ENCODE measurements around the gene SLC24A3.

DNA sequence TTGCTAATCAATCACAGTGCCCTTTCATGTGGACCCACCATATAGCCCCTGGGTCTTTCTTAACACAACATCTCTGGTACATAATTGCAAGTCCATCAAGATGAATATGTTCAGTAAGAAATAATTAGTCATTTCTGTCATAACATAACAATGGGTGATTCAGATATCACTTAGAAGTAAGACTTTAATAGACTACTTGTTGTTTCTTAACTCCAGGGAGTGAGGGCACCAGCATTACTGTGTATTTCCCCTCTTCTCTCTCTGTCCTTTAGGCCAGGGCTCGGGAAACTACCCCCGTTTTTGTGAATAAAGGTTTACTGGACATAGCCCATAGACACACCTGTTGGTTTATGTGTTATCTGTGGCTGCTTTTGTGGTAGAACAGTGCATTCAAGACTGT is 123.5 kb downstream of the SLC24A3 start:
- TF ChIP-seq EZH2 (IDR thresholded peaks at IDR 0.05; ENCODE audit: borderline replicate concordance, low read depth, low read length, poor library complexity, severe bottlenecking) = no peak
- TF ChIP-seq, protein P1, sequence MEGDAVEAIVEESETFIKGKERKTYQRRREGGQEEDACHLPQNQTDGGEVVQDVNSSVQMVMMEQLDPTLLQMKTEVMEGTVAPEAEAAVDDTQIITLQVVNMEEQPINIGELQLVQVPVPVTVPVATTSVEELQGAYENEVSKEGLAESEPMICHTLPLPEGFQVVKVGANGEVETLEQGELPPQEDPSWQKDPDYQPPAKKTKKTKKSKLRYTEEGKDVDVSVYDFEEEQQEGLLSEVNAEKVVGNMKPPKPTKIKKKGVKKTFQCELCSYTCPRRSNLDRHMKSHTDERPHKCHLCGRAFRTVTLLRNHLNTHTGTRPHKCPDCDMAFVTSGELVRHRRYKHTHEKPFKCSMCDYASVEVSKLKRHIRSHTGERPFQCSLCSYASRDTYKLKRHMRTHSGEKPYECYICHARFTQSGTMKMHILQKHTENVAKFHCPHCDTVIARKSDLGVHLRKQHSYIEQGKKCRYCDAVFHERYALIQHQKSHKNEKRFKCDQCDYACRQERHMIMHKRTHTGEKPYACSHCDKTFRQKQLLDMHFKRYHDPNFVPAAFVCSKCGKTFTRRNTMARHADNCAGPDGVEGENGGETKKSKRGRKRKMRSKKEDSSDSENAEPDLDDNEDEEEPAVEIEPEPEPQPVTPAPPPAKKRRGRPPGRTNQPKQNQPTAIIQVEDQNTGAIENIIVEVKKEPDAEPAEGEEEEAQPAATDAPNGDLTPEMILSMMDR (conservative IDR thresholded peaks at IDR 0.05; ENCODE audit: low read depth, low read length) = no peak
